ENCODE data around the gene BLM. TPM values are rescaled to one million over a fixed set of nuclear protein-coding genes. Genes with fewer than 3 reads are reported as not detected.

BLM gene
- total RNA-seq, 1 experiment from 2014 or later, result 41.3 TPM

- H2BK15ac ChIP-seq (ENCODE audit: low read depth, low read length), result no peak overlapping the region
- H4K20me1 ChIP-seq (ENCODE audit: control insufficient read depth, insufficient read depth, insufficient read length), result no peaks in the 10 kb centered on the region
- no peak overlapping the region for H3K4me2 ChIP-seq (ENCODE audit: insufficient read depth, insufficient read length, low read length)
- no peak overlapping the region for H3T11ph ChIP-seq (ENCODE audit: low read length)
- H3K4ac ChIP-seq (ENCODE audit: low read depth, low read length), result no peak overlapping the region
- H3K36me3 Mint-ChIP-seq (ENCODE audit: insufficient read depth in 1 of 3, low read depth in 3 of 3), result no peaks in the 10 kb centered on the region
- no peak overlapping the region for H2BK12ac ChIP-seq (ENCODE audit: insufficient read length, low read depth, low read length)
- H3K14ac ChIP-seq (ENCODE audit: insufficient read depth, low read length), result no peak overlapping the region
- H4K91ac ChIP-seq (ENCODE audit: insufficient read length, low read depth, low read length), result no peak overlapping the region
- H3K27me3 ChIP-seq (ENCODE audit: insufficient read depth, low read length), result no peaks in the 10 kb centered on the region
- no peaks in the 10 kb centered on the region for H3K79me1 ChIP-seq (ENCODE audit: insufficient read depth, low read depth, low read length, poor library complexity, severe bottlenecking)
- H2AFZ ChIP-seq (ENCODE audit: low read length), result no peak overlapping the region
- no peak overlapping the region for H3K23ac ChIP-seq (ENCODE audit: insufficient read length, low read depth, low read length)
- H3K4me1 Mint-ChIP-seq, result no peaks in the 10 kb centered on the region
- H3K27ac Mint-ChIP-seq, result no peak overlapping the region
- DNase-seq, result no peak
- H2BK20ac ChIP-seq (ENCODE audit: low read depth, low read length, poor library complexity, severe bottlenecking), result no peak overlapping the region
- no CpG with 5 or more reads among the region's 6 CpGs for WGBS (ENCODE audit: extremely low coverage, insufficient read length, low lambda C conversion rate)
- H2AK5ac ChIP-seq (ENCODE audit: insufficient read length, low read length), result no peak overlapping the region
- H3K79me2 ChIP-seq (ENCODE audit: insufficient read depth, low read length), result no peaks in the 10 kb centered on the region
- H3K18ac ChIP-seq (ENCODE audit: insufficient read length, low read depth, low read length), result no peak overlapping the region
- no peak overlapping the region for H2BK120ac ChIP-seq (ENCODE audit: low read depth, low read length, poor library complexity, severe bottlenecking)
- H3K9me3 ChIP-seq (ENCODE audit: control insufficient read depth, low read depth, low read length), result no peaks in the 10 kb centered on the region
- no peaks in the 10 kb centered on the region for H3K9me3 Mint-ChIP-seq
- H3K4me3 Mint-ChIP-seq, result no peak overlapping the region
- no peak overlapping the region for H3K9ac ChIP-seq (ENCODE audit: extremely low read depth, insufficient read length, low read length)
- H4K8ac ChIP-seq (replicated peaks; ENCODE audit: insufficient read length, low read depth, low read length), result no peak overlapping the region
- no peaks in the 10 kb centered on the region for H3K27me3 Mint-ChIP-seq (ENCODE audit: low read depth)
- H3K23me2 ChIP-seq (ENCODE audit: insufficient read length, low read depth, low read length, poor library complexity, severe bottlenecking), result no peaks in the 10 kb centered on the region
- no peak for TF ChIP-seq CTCF (conservative IDR thresholded peaks at IDR 0.05)
- H3K4me1 ChIP-seq (ENCODE audit: insufficient read depth, low read length), result no peaks in the 10 kb centered on the region
- H3K27ac ChIP-seq (ENCODE audit: insufficient read length, low read depth, low read length), result no peak overlapping the region
- H2BK5ac ChIP-seq (ENCODE audit: insufficient read length, low read length), result no peak overlapping the region
- no peak overlapping the region for H3K56ac ChIP-seq (ENCODE audit: insufficient read length, low read depth, low read length)
- H4K5ac ChIP-seq (ENCODE audit: insufficient read length, low read depth, low read length), result no peak overlapping the region
These were observed 134.0 kb downstream of the BLM start for GRCh38 chr15:90851114-90851513.

Measured in H9 (cell line).